HEK293T (cell line): Measurements from ENCODE around the gene UBL4A.

Experiments used
- CTCF ChIA-PET: fragments of 350-600 bp; formaldehyde crosslinking; extraction: SDS; loops from one replicate; lab custom pipeline; 2021; ENCODE audit warnings: antibody characterized with exemption, inconsistent platforms; lab: Yijun Ruan, JAX
- POLR2A ChIA-PET: fragments of 350-600 bp; formaldehyde crosslinking; extraction: SDS; loops from one replicate; lab custom pipeline; 2020; ENCODE audit warnings: antibody characterized with exemption, inconsistent platforms; lab: Yijun Ruan, JAX
- DNase-seq: peaks from one replicate; pipeline ENCODE4 v3.0.0; 2012; ENCODE audit warnings: mixed read lengths; ENCODE audit errors: extremely low spot score
- ARNT ChIP-seq: fragments of 450-650 bp; IDR thresholded peaks from 2 replicates; pipeline ENCODE4 v1.6.1; 2017; ENCODE audit warnings: mild to moderate bottlenecking
- BHLHE40 ChIP-seq: fragments of 450-650 bp; IDR thresholded peaks from 2 replicates; pipeline ENCODE4 v1.6.1; 2016; ENCODE audit warnings: mild to moderate bottlenecking, moderate library complexity, borderline replicate concordance
- CTBP1 ChIP-seq: fragments of 450-650 bp; IDR thresholded peaks from 2 replicates; pipeline ENCODE4 v1.6.1; 2016; ENCODE audit warnings: borderline replicate concordance
- ELF4 ChIP-seq: fragments of 450-650 bp; IDR thresholded peaks from 2 replicates; pipeline ENCODE4 v1.6.1; 2017; ENCODE audit warnings: antibody characterized with exemption
- FOXA1 ChIP-seq: fragments of 450-650 bp; IDR thresholded peaks from 2 replicates; pipeline ENCODE4 v1.6.1; 2016; ENCODE audit warnings: mild to moderate bottlenecking
- FOXK2 ChIP-seq: fragments of 450-650 bp; IDR thresholded peaks from 2 replicates; pipeline ENCODE4 v1.6.1; 2016; ENCODE audit warnings: mild to moderate bottlenecking
- FOXM1 ChIP-seq: fragments of 450-650 bp; IDR thresholded peaks from 2 replicates; pipeline ENCODE4 v1.6.1; 2017; ENCODE audit warnings: mild to moderate bottlenecking, borderline replicate concordance
- HDGF ChIP-seq: fragments of 450-650 bp; IDR thresholded peaks from 2 replicates; pipeline ENCODE4 v1.6.1; 2017; ENCODE audit warnings: antibody characterized with exemption, borderline replicate concordance
- L3MBTL2 ChIP-seq: fragments of 450-650 bp; conservative IDR thresholded peaks from 2 replicates; pipeline ENCODE4 v1.6.1; 2016; ENCODE audit warnings: mild to moderate bottlenecking
- LEF1 ChIP-seq: fragments of 450-650 bp; IDR thresholded peaks from 2 replicates; pipeline ENCODE4 v1.6.1; 2017; ENCODE audit warnings: mild to moderate bottlenecking, borderline replicate concordance
- NFRKB ChIP-seq: fragments of 450-650 bp; IDR thresholded peaks from 2 replicates; pipeline ENCODE4 v1.6.1; 2016; ENCODE audit warnings: mild to moderate bottlenecking, moderate library complexity
- SP1 ChIP-seq: fragments of 450-650 bp; IDR thresholded peaks from 2 replicates; pipeline ENCODE4 v1.6.1; 2017
- SUZ12 ChIP-seq: fragments of 450-650 bp; IDR thresholded peaks from 2 replicates; pipeline ENCODE4 v1.6.1; 2016; ENCODE audit warnings: mild to moderate bottlenecking
- TARDBP ChIP-seq: fragments of 450-650 bp; IDR thresholded peaks from 2 replicates; pipeline ENCODE4 v1.6.1; 2016
- ZNF384 ChIP-seq: fragments of 450-650 bp; IDR thresholded peaks from 2 replicates; pipeline ENCODE4 v1.6.1; 2016
- TF ChIP-seq, protein P1 (sequence below): fragments of 450-650 bp; IDR thresholded peaks from 2 replicates; pipeline ENCODE4 v1.6.1; 2016

UBL4A gene

GRCh38 chrX:154486396-154487207 lies at the start of gene UBL4A:
Gene UBL4A, minus strand, starts transcription at chrX:154486615. Its CDS starts 31 bp downstream, at chrX:154486584.
- ChIA-PET POLR2A (interaction anchor here (0.6 to 2.4 kb wide), 9 partner anchors 9 to 89 kb away, joined by 3 to 12 read pairs (median 3); partner anchors contain the start of gene LAGE3), CTCF (interaction anchor here (0.5 to 0.9 kb wide), 2 partner anchors 61 to 113 kb away, joined by 3 to 4 read pairs; no protein-coding TSS in a partner anchor)
- TF ChIP-seq CTBP1 (no peak), ELF4 (no peak)

GRCh38 chrX:154535892-154536291 lies 49.5 kb upstream of the UBL4A start:
- POLR2A ChIA-PET, result no interaction called here

More at GRCh38 chrX:154486396-154487207, at the start of gene UBL4A:
- peak; percentile 53 for DNase-seq

DNA sequence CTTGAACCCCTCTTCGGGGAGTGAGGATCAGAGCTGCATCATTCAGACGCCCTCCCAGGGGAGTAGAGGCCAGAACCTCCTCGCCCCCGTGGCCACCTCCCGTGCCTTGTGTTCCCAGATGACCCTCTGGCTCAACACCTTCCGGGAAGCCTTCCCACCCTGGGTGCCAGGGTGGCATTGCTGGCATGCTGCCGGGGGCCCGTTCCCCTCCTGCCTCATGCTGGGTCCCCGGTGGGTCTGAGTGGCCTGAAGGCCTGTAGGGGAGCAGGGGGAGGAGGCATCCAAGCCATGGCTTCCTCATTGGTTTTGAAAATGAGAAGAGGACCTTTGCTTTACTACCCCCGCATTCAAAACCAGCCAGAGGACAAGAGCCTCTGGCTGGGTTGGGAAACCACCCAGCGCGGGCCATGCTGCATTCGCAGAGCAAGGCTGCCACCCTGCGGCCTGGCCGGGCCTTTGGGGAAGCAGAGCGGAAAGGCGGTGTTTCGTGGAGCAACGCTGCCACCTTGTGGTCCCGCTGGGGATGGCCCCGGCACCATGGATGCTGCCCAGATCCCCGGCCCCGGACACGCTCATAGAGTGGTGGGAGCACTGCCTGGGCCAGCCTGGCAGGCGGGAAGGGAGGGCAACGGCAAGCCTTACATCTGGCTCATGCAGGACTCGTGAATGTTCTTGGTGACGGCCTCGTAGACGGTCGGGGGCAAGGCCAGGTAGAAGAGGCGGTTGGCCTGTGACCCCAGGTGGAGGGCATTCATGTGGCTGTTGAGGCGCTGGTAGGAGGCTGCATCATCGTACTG lies 48.3 kb upstream of the UBL4A start:
- CTCF ChIA-PET, result interaction anchor here (0.6 to 1.2 kb wide), 3 partner anchors 9 to 623 kb away, joined by 3 to 5 read pairs (median 3); no protein-coding TSS in a partner anchor
- no peak for TF ChIP-seq SUZ12
- TF ChIP-seq ARNT, result 0 out of 2 replicates have a peak, but pooled peaks have one; percentile 23
- peak; percentile 93 for DNase-seq
- POLR2A ChIA-PET, result interaction anchor here (1.1 kb wide), 1 partner anchor 135 kb away, joined by 3 read pairs; no protein-coding TSS in a partner anchor

More at GRCh38 chrX:154535892-154536291, 49.5 kb upstream of the UBL4A start:
- DNase-seq, result no peak
- CTCF ChIA-PET, result no interaction called here
- TF ChIP-seq LEF1, result no peak
- no peak for TF ChIP-seq SP1
- TF ChIP-seq CTBP1, result no peak
- TF ChIP-seq FOXA1, result no peak
- no peak for TF ChIP-seq FOXK2
- TF ChIP-seq, protein P1, sequence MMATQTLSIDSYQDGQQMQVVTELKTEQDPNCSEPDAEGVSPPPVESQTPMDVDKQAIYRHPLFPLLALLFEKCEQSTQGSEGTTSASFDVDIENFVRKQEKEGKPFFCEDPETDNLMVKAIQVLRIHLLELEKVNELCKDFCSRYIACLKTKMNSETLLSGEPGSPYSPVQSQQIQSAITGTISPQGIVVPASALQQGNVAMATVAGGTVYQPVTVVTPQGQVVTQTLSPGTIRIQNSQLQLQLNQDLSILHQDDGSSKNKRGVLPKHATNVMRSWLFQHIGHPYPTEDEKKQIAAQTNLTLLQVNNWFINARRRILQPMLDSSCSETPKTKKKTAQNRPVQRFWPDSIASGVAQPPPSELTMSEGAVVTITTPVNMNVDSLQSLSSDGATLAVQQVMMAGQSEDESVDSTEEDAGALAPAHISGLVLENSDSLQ, result no peak
- no peak for TF ChIP-seq FOXM1
- no peak for TF ChIP-seq HDGF
- TF ChIP-seq NFRKB, result no peak
- TF ChIP-seq L3MBTL2, result no peak
- TF ChIP-seq SUZ12, result no peak
- TF ChIP-seq ARNT, result no peak
- no peak for TF ChIP-seq ELF4
- TF ChIP-seq BHLHE40, result no peak
- TF ChIP-seq TARDBP, result no peak
- TF ChIP-seq ZNF384, result no peak

- ChIA-PET CTCF (interaction anchor here (0.6 to 1.3 kb wide), 4 partner anchors 11 to 225 kb away, joined by 3 to 14 read pairs (median 3); no protein-coding TSS in a partner anchor), POLR2A (interaction anchor here (1.0 to 1.3 kb wide), 3 partner anchors 42 to 135 kb away, joined by 3 to 5 read pairs (median 4); partner anchors contain the start of genes RPL10 and SLC10A3)
- no peak for DNase-seq
- TF ChIP-seq NFRKB, result no peak
- TF ChIP-seq FOXA1, result no peak
- TF ChIP-seq SP1, result no peak
- TF ChIP-seq ARNT, result no peak
- TF ChIP-seq FOXM1, result no peak
- no peak for TF ChIP-seq HDGF
- TF ChIP-seq TARDBP, result no peak
- no peak for TF ChIP-seq SUZ12
- no peak for TF ChIP-seq FOXK2
- TF ChIP-seq BHLHE40, result no peak
Measured at GRCh38 chrX:154532690-154533089, 46.3 kb upstream of the UBL4A start.

DNA sequence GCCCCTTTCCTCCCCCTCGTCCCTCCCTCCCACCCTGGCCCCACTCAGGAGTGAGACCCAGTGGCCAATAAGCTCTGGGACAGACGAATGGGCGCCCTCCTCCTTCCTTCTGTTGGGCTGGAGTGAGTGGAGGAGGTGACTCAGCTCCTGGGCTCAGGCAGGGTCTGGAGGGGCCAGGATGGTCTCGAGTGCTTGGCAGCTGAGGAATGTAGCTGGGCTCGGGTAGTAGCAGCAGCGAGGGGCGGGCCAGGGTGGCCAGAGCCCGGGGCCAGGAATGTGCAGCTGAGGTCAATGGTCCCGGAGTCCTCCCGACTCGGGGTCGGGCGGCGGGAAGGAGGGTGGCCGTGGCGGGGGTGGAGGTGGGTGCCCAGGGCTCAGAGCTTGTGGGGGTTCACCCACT lies 45.2 kb upstream of the UBL4A start:
- CTCF ChIA-PET, result interaction anchor here (1.0 to 1.8 kb wide), 3 partner anchors 12 to 158 kb away, joined by 3 to 14 read pairs (median 7); partner anchors contain the start of gene FLNA
- POLR2A ChIA-PET, result interaction anchor here (1.0 to 1.3 kb wide), 2 partner anchors 129 to 134 kb away, joined by 3 to 4 read pairs; partner anchors contain the start of gene RPL10
- no peak for TF ChIP-seq L3MBTL2
- no peak for TF ChIP-seq NFRKB
- TF ChIP-seq TARDBP, result no peak
- no peak for TF ChIP-seq FOXK2
- no peak for DNase-seq

DNA sequence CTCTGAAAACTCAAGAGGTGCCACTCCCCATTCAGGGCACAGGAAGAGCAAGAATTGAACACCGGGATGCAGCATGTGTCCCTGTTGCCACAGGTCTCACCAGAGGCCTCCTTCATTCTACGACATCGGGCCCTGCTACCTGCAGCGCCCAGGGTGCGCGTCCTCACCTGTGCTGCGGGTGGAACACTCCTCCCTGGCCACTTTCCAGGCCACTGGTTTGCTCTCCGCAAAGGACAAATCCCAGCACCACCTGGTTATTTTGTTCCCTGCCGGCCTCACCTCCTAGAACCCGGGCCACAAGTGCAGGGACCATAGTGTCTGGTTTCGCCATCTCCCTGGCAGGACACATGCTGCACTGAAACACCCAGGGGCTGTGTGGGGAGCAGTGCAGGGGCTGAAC lies 43.9 kb upstream of the UBL4A start:
- CTCF ChIA-PET, result no interaction called here
- DNase-seq, result no peak
- POLR2A ChIA-PET, result no interaction called here
- no peak for TF ChIP-seq ELF4
- TF ChIP-seq SP1, result no peak
- no peak for TF ChIP-seq FOXA1
- no peak for TF ChIP-seq L3MBTL2
- TF ChIP-seq, protein P1, result no peak
